HCT116 (cell line): ENCODE results near the gene C2CD2. TPM values are rescaled to one million over a fixed set of nuclear protein-coding genes. Genes with fewer than 3 reads are reported as not detected.

Experiments
- ATAC-seq: fragments of 200-7000 bp; cut with Tn5 transposase; 2 replicates; pipeline ENCODE4 v1.9.1; 2020; ENCODE audit warnings: mild to moderate bottlenecking, moderate library complexity
- BruUV-seq: library from RNA; stranded (reverse); fragments of 400-500 nt; replicated peaks from 2 replicates; lab custom pipeline; 2021; lab: Mats Ljungman, UMichigan
- CTCF ChIA-PET: fragments of 300-600 bp; sonication (Branson Sonifier 250); formaldehyde crosslinking; loops from one replicate; lab custom pipeline; 2021; ENCODE audit warnings: antibody characterized with exemption; lab: Charles Lee
- POLR2A ChIA-PET: fragments of 300-600, 350-600 bp; sonication (Branson Sonifier 250); formaldehyde crosslinking; loops from one replicate; lab custom pipeline; 2021; ENCODE audit warnings: antibody characterized with exemption; lab: Charles Lee
- RAD21 ChIA-PET, 2 experiments: fragments of 300-600 bp; sonication (Branson Sonifier 250); formaldehyde crosslinking; loops; one replicate each; lab custom pipeline; 2023; ENCODE audit warnings: low total read pairs in 2 of 2; ENCODE audit not compliant: uncharacterized antibody in 2 of 2, unreplicated experiment in 2 of 2, low non-redundant PET in 1 of 2; lab: Charles Lee
- DNase-seq: peaks from one replicate; pipeline ENCODE4 v3.0.0-alpha.2; 2010; ENCODE audit warnings: low read depth, low spot score
- H2AFZ ChIP-seq: fragments of 200-600 bp; shearing (Covaris generic), sonication (generic); 2 replicates; pipeline ENCODE4 v1.6.1; 2017; ENCODE audit warnings: low read depth, mixed run types, mixed read lengths, antibody characterized with exemption, low read length; ENCODE audit not compliant: poor library complexity, severe bottlenecking
- H3K27ac ChIP-seq: 2 replicates; pipeline ENCODE4 v1.5.1; 2012; ENCODE audit warnings: low read depth, low read length
- H3K27me3 ChIP-seq: fragments of 200-600 bp; sonication (generic); 2 replicates; pipeline ENCODE4 v1.6.1; 2016; ENCODE audit warnings: mixed run types, low read length, mixed read lengths; ENCODE audit not compliant: insufficient read depth
- H3K36me3 ChIP-seq, 2 experiments: fragments of 200-500 bp in 1 of 2; fragments of 200-600 bp in 1 of 2; sonication (Bioruptor generic) in 1 of 2; sonication (generic) in 1 of 2; 2 replicates each; pipeline versions ENCODE4 v1.5.1 to v1.6.1; 2014 to 2016; ENCODE audit warnings: low read length in 2 of 2, inconsistent platforms in 1 of 2, mixed read lengths in 1 of 2, mixed run types in 1 of 2; ENCODE audit not compliant: insufficient read depth in 2 of 2, control insufficient read depth in 1 of 2
- H3K4me1 ChIP-seq, 2 experiments: fragments of 200-600 bp in 1 of 2; sonication (generic) in 1 of 2; 2 replicates each; pipeline versions ENCODE4 v1.5.1 to v1.6.1; 2012 to 2017; ENCODE audit warnings: low read length in 2 of 2, inconsistent platforms in 1 of 2, mild to moderate bottlenecking in 1 of 2, mixed read lengths in 1 of 2, mixed run types in 1 of 2, moderate library complexity in 1 of 2; ENCODE audit not compliant: insufficient read depth in 2 of 2, control insufficient read depth in 1 of 2
- H3K4me2 ChIP-seq: fragments of 200-600 bp; sonication (generic); 2 replicates; pipeline ENCODE4 v1.6.1; 2017; ENCODE audit warnings: mixed run types, low read length, mixed read lengths
- H3K4me3 ChIP-seq, 2 experiments: fragments of 200-600 bp in 1 of 2; sonication (generic) in 1 of 2; replicated peaks in 1 of 2; 2 replicates each; pipeline ENCODE4 v1.5.1; 2011 to 2016; ENCODE audit warnings: low read length in 2 of 2, control low read depth in 1 of 2, low read depth in 1 of 2, mild to moderate bottlenecking in 1 of 2, mixed read lengths in 1 of 2, mixed run types in 1 of 2
- H3K79me2 ChIP-seq: fragments of 200-600 bp; sonication (generic); 2 replicates; pipeline ENCODE4 v1.6.1; 2017; ENCODE audit warnings: mild to moderate bottlenecking, mixed run types, low read length, moderate library complexity, mixed read lengths; ENCODE audit not compliant: insufficient read depth
- H3K9ac ChIP-seq: fragments of 200-600 bp; sonication (generic); 2 replicates; pipeline ENCODE4 v1.6.1; 2016; ENCODE audit warnings: low read length, mixed read lengths
- H3K9me2 ChIP-seq: fragments of 200-600 bp; sonication (generic), shearing (Covaris generic); 2 replicates; pipeline ENCODE4 v1.6.1; 2017; ENCODE audit warnings: mixed run types, mild to moderate bottlenecking, moderate library complexity; ENCODE audit not compliant: insufficient read depth
- H3K9me3 ChIP-seq, 2 experiments: fragments of 200-500 bp in 1 of 2; fragments of 200-600 bp in 1 of 2; sonication (Bioruptor generic) in 1 of 2; sonication (generic) in 1 of 2; 2 replicates each; pipeline ENCODE4 v1.6.1; 2014 to 2017; ENCODE audit warnings: low read length in 2 of 2, mixed read lengths in 2 of 2, inconsistent platforms in 1 of 2, low read depth in 1 of 2, mild to moderate bottlenecking in 1 of 2, mixed run types in 1 of 2, moderate library complexity in 1 of 2; ENCODE audit not compliant: control insufficient read depth in 1 of 2, insufficient read depth in 1 of 2
- H4K20me1 ChIP-seq: fragments of 200-600 bp; sonication (generic), shearing (Covaris generic); 2 replicates; pipeline ENCODE4 v1.6.1; 2017; ENCODE audit warnings: mixed run types, mild to moderate bottlenecking, moderate library complexity; ENCODE audit not compliant: insufficient read depth
- ATF3 ChIP-seq: IDR thresholded peaks from 2 replicates; pipeline ENCODE4 v1.6.1; 2012
- CBX3 ChIP-seq: IDR thresholded peaks from 2 replicates; pipeline ENCODE4 v1.6.1; 2012; ENCODE audit warnings: low read depth
- EZH2 ChIP-seq: fragments of 200-600 bp; sonication (generic); IDR thresholded peaks from 2 replicates; pipeline ENCODE4 v1.6.1; 2017; ENCODE audit warnings: antibody characterized with exemption, mixed run types
- EZH2phosphoT487 ChIP-seq: fragments of 200-600 bp; IDR thresholded peaks from 2 replicates; pipeline ENCODE4 v1.6.1; 2018; ENCODE audit warnings: antibody characterized with exemption, borderline replicate concordance
- JUND ChIP-seq: IDR thresholded peaks from 2 replicates; pipeline ENCODE4 v1.6.1; 2012
- MAX ChIP-seq: IDR thresholded peaks from 2 replicates; pipeline ENCODE4 v1.6.1; 2012
- POLR2AphosphoS5 ChIP-seq: IDR thresholded peaks from 2 replicates; pipeline ENCODE4 v1.6.1; 2011; ENCODE audit warnings: mild to moderate bottlenecking, low read depth, low read length, moderate library complexity
- RAD21 ChIP-seq: IDR thresholded peaks from 2 replicates; pipeline ENCODE4 v1.6.1; 2012; ENCODE audit warnings: low read depth, mild to moderate bottlenecking
- SIN3A ChIP-seq: IDR thresholded peaks from 2 replicates; pipeline ENCODE4 v1.6.1; 2012; ENCODE audit warnings: low read depth
- SP1 ChIP-seq: IDR thresholded peaks from 2 replicates; pipeline ENCODE4 v1.6.1; 2012; ENCODE audit warnings: low read depth
- SRF ChIP-seq: IDR thresholded peaks from 2 replicates; pipeline ENCODE4 v1.6.1; 2012; ENCODE audit warnings: low read depth
- TCF7L2 ChIP-seq: IDR thresholded peaks from 2 replicates; pipeline ENCODE4 v1.7.0; 2011; ENCODE audit warnings: borderline replicate concordance, inconsistent platforms; ENCODE audit not compliant: insufficient read depth, insufficient read length; ENCODE audit errors: extremely low read depth
- YY1 ChIP-seq: IDR thresholded peaks from 2 replicates; pipeline ENCODE4 v1.6.1; 2011; ENCODE audit warnings: low read length, low read depth, moderate library complexity, mild to moderate bottlenecking; ENCODE audit not compliant: insufficient replicate concordance; ENCODE audit errors: extremely low read depth
- intact Hi-C: fragments of 100-400 bp; cut with micrococcal nuclease; formaldehyde crosslinking; loops from 2 replicates; pipeline ENCODE4 v1.10.0; 2022
- total RNA-seq: library from RNA; stranded (reverse); gene quantifications from one replicate; pipeline ENCODE4 v1.2.1, GENCODE V29; 2021; ENCODE audit not compliant: unreplicated experiment

C2CD2 gene
- total RNA-seq, 1 experiment from 2014 or later, result 22.0 TPM

GRCh38 chr21:41955516-41955915 lies 1.7 kb upstream of the C2CD2 start:
- Histone ChIP-seq H3K36me3 (0 out of 4 replicates have a peak, but pooled peaks cover 0 to 4% of the 10 kb centered on the region in 2 experiments), H3K4me2 (no peak overlapping the region), H3K9ac (no peak overlapping the region), H3K27me3 (no peaks in the 10 kb centered on the region), H3K4me1 (peaks cover 36 to 60% of the 10 kb centered on the region in 2 experiments), H3K27ac (no peak overlapping the region), H3K9me3 (no peaks in the 10 kb centered on the region), H3K4me3 (no peak overlapping the region), H4K20me1 (no peaks in the 10 kb centered on the region), H2AFZ (no peak overlapping the region), H3K79me2 (peaks cover 29% of the 10 kb centered on the region), H3K9me2 (no peaks in the 10 kb centered on the region)
- RAD21 ChIA-PET, result no interaction called here
- CTCF ChIA-PET, result no interaction called here
- TF ChIP-seq EZH2, result no peak
- TF ChIP-seq RAD21, result no peak
- no peak for TF ChIP-seq MAX
- TF ChIP-seq ATF3, result no peak
- no peak for TF ChIP-seq YY1
- no peak for TF ChIP-seq POLR2AphosphoS5
- no peak for TF ChIP-seq CBX3
- TF ChIP-seq SIN3A, result no peak
- TF ChIP-seq SRF, result no peak
- no peak for TF ChIP-seq EZH2phosphoT487
- TF ChIP-seq SP1, result no peak
- TF ChIP-seq TCF7L2, result no peak
- TF ChIP-seq JUND, result no peak
- POLR2A ChIA-PET, result no interaction called here
- DNase-seq (no peak), ATAC-seq (no peak)
- no TSS peak for BruUV-seq
- intact Hi-C loops, result no loop called here
